DND-41 (cell line): ENCODE data around the gene BTN2A1.

Experiments
- ATAC-seq: fragments of 200-7000 bp; cut with Tn5 transposase; 3 replicates; pipeline ENCODE4 v1.9.1; 2021; ENCODE audit warnings: low read depth; ENCODE audit not compliant: insufficient read depth
- DNase-seq: peaks from one replicate; pipeline ENCODE4 v3.0.0-alpha.2; 2020
- H2AFZ ChIP-seq: 2 replicates; pipeline ENCODE4 v1.6.0; 2012; ENCODE audit warnings: low read depth, low read length
- H3K27ac ChIP-seq: 2 replicates; pipeline ENCODE4 v1.5.1; 2012; ENCODE audit warnings: low read length, inconsistent platforms
- H3K27me3 ChIP-seq: fragments of 200-600 bp; sonication (generic); 2 replicates; pipeline ENCODE4 v1.6.0; 2012; ENCODE audit warnings: low read length, mild to moderate bottlenecking, inconsistent platforms; ENCODE audit not compliant: insufficient read depth, poor library complexity
- H3K36me3 ChIP-seq: 2 replicates; pipeline ENCODE4 v1.5.1; 2012; ENCODE audit warnings: low read length, inconsistent platforms; ENCODE audit not compliant: insufficient read depth
- H3K4me1 ChIP-seq: 2 replicates; pipeline ENCODE4 v1.5.1; 2012; ENCODE audit warnings: mild to moderate bottlenecking, low read length; ENCODE audit not compliant: insufficient read depth
- H3K4me2 ChIP-seq: 2 replicates; pipeline ENCODE4 v1.6.0; 2012; ENCODE audit warnings: mild to moderate bottlenecking, moderate library complexity, low read length, inconsistent platforms; ENCODE audit not compliant: insufficient read depth
- H3K4me3 ChIP-seq, 2 experiments: fragments of 200-600 bp in 1 of 2; shearing (Covaris generic) in 1 of 2; 2 replicates each; pipeline ENCODE4 v1.5.1; 2012 to 2016; ENCODE audit warnings: inconsistent platforms in 2 of 2, low read length in 2 of 2, mild to moderate bottlenecking in 2 of 2, low read depth in 1 of 2, moderate library complexity in 1 of 2
- H3K79me2 ChIP-seq: 2 replicates; pipeline ENCODE4 v1.6.0; 2012; ENCODE audit warnings: low read length, inconsistent platforms; ENCODE audit not compliant: insufficient read depth
- H3K9ac ChIP-seq: 2 replicates; pipeline ENCODE4 v1.6.0; 2012; ENCODE audit warnings: low read depth, mild to moderate bottlenecking, inconsistent platforms, low read length, moderate library complexity
- H3K9me3 ChIP-seq: 2 replicates; pipeline ENCODE4 v1.5.1; 2012; ENCODE audit warnings: low read length, moderate library complexity, mild to moderate bottlenecking, inconsistent platforms; ENCODE audit not compliant: insufficient read depth, severe bottlenecking
- H4K20me1 ChIP-seq: 2 replicates; pipeline ENCODE4 v1.6.0; 2012; ENCODE audit warnings: low read length; ENCODE audit not compliant: insufficient read depth
- EZH2 ChIP-seq: IDR thresholded peaks from 3 replicates; pipeline ENCODE4 v1.6.1; 2012; ENCODE audit warnings: borderline replicate concordance, low read depth, mild to moderate bottlenecking, moderate library complexity, low read length, inconsistent platforms; ENCODE audit not compliant: severe bottlenecking
- TF ChIP-seq, protein P1 (sequence below): IDR thresholded peaks from 2 replicates; pipeline ENCODE4 v1.5.1; 2012; ENCODE audit warnings: borderline replicate concordance, low read length, moderate library complexity, mild to moderate bottlenecking; ENCODE audit not compliant: poor library complexity, severe bottlenecking; ENCODE audit errors: extremely low read depth

Gene BTN2A1

DNA sequence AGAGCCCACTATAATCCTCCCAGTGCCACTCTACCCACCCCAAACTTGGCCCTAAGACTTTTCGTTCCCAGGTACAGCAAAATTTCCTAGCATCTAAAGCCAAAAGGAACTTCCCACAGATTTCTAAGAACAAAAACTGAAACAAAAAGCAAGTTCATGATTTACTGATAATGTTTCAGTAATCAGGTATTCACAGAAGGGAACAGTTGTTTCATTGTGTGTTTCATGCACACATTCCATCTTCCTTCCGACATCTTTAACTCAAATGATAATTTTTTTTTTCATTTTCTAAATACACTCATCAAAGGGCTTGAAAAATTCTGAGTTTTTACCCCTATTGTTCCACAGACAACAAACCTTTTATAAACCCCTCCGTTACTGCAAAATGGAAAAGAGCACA, 36.4 kb downstream of the BTN2A1 start:
- no peaks in the 10 kb centered on the region for H3K79me2 ChIP-seq
- H3K4me3 ChIP-seq, result no peak overlapping the region
- no peaks in the 10 kb centered on the region for H3K27me3 ChIP-seq
- H3K9ac ChIP-seq, result no peak overlapping the region
- H3K27ac ChIP-seq, result no peak overlapping the region
- H3K4me2 ChIP-seq, result no peak overlapping the region
- H3K36me3 ChIP-seq, result no peaks in the 10 kb centered on the region
- H2AFZ ChIP-seq, result no peak overlapping the region
- TF ChIP-seq, protein P1, sequence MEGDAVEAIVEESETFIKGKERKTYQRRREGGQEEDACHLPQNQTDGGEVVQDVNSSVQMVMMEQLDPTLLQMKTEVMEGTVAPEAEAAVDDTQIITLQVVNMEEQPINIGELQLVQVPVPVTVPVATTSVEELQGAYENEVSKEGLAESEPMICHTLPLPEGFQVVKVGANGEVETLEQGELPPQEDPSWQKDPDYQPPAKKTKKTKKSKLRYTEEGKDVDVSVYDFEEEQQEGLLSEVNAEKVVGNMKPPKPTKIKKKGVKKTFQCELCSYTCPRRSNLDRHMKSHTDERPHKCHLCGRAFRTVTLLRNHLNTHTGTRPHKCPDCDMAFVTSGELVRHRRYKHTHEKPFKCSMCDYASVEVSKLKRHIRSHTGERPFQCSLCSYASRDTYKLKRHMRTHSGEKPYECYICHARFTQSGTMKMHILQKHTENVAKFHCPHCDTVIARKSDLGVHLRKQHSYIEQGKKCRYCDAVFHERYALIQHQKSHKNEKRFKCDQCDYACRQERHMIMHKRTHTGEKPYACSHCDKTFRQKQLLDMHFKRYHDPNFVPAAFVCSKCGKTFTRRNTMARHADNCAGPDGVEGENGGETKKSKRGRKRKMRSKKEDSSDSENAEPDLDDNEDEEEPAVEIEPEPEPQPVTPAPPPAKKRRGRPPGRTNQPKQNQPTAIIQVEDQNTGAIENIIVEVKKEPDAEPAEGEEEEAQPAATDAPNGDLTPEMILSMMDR, result no peak
- no peak for TF ChIP-seq EZH2
- no peak for DNase-seq
- ATAC-seq, result no peak
- no peaks in the 10 kb centered on the region for H4K20me1 ChIP-seq
- no peaks in the 10 kb centered on the region for H3K4me1 ChIP-seq
- H3K9me3 ChIP-seq, result no peaks in the 10 kb centered on the region

DNA sequence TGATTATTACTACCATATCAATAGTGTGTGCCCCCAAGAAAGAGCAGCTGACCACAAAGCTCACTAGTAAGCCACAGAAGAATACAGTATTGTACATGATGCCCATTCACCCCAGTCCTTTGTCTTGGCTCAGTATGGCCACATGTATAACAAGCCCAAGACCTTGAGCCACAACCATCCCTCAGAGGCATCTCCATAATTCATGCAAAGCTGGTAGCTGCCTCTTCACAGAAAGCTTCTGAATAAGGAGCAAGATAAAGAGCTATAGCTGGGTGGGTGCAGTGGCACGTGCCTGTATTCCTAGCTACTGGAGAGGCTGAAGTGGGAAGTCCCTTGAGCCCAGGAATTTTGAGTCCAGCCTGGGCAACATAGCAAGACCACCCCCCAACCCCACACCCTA, 37.5 kb downstream of the BTN2A1 start:
- Histone ChIP-seq H3K36me3 (no peaks in the 10 kb centered on the region), H3K9me3 (no peaks in the 10 kb centered on the region), H4K20me1 (no peaks in the 10 kb centered on the region), H3K27me3 (no peaks in the 10 kb centered on the region), H3K9ac (no peak overlapping the region), H3K79me2 (no peaks in the 10 kb centered on the region), H3K4me3 (no peak overlapping the region), H3K27ac (no peak overlapping the region), H3K4me1 (no peaks in the 10 kb centered on the region), H3K4me2 (no peak overlapping the region), H2AFZ (no peak overlapping the region)
- ATAC-seq (no peak), DNase-seq (no peak)
- TF ChIP-seq, protein P1, result no peak
- TF ChIP-seq EZH2, result no peak

- no peak overlapping the region for H3K4me2 ChIP-seq
These were observed 39.9 kb downstream of the BTN2A1 start for GRCh38 chr6:26497610-26498009.

More at GRCh38 chr6:26497610-26498009, 39.9 kb downstream of the BTN2A1 start:
- H3K27ac ChIP-seq, result no peak overlapping the region
- H3K9me3 ChIP-seq, result no peaks in the 10 kb centered on the region
- no peaks in the 10 kb centered on the region for H3K36me3 ChIP-seq
- DNase-seq (no peak), ATAC-seq (no peak)
- no peaks in the 10 kb centered on the region for H3K27me3 ChIP-seq
- no peak overlapping the region for H2AFZ ChIP-seq
- no peaks in the 10 kb centered on the region for H3K4me1 ChIP-seq
- no peak for TF ChIP-seq EZH2
- TF ChIP-seq, protein P1, result no peak
- no peak overlapping the region for H3K9ac ChIP-seq
- H3K4me3 ChIP-seq, result no peak overlapping the region
- no peaks in the 10 kb centered on the region for H3K79me2 ChIP-seq
- H4K20me1 ChIP-seq, result no peaks in the 10 kb centered on the region
